T47D (cell line): ENCODE results near the gene CAMK2B.

Experiments used
- DNase-seq, 2 experiments: peaks; one replicate each; pipeline versions ENCODE4 v3.0.0 to v3.0.0-alpha.2; 2011 to 2012; ENCODE audit warnings: low read depth in 1 of 2, low spot score in 1 of 2
- JUND ChIP-seq: IDR thresholded peaks from 2 replicates; pipeline ENCODE4 v1.6.1; 2012; ENCODE audit warnings: low read depth
- in situ Hi-C: cut with HindIII; loops from 2 replicates; pipeline ENCODE4 v1.10.0; 2016; ENCODE audit warnings: low sequenced_read_pairs, low pct_unique_long_range_greater_than_20kb

The CAMK2B gene

GRCh38 chr7:44227911-44228310 is 97.5 kb downstream of the CAMK2B start:
- DNase-seq: no peak
- in situ Hi-C loops: no loop called here
- TF ChIP-seq JUND: no peak

- DNase-seq: no peak
- in situ Hi-C loops: no loop called here
- no peak for TF ChIP-seq JUND
These were observed 99.0 kb downstream of the CAMK2B start for GRCh38 chr7:44226396-44226753.

GRCh38 chr7:44225566-44226395 is 99.6 kb downstream of the CAMK2B start:
- in situ Hi-C loops: no loop called here
- TF ChIP-seq JUND: no peak
- no peak for DNase-seq

GRCh38 chr7:44224974-44225565 is 100.3 kb downstream of the CAMK2B start:
- TF ChIP-seq JUND: no peak
- in situ Hi-C loops: no loop called here
- no peak for DNase-seq

GRCh38 chr7:44224080-44224973 is 101.1 kb downstream of the CAMK2B start:
- DNase-seq: no peak
- TF ChIP-seq JUND: no peak
- in situ Hi-C loops: no loop called here

GRCh38 chr7:44223362-44224079 is 101.9 kb downstream of the CAMK2B start:
- DNase-seq: no peak
- in situ Hi-C loops: no loop called here
- no peak for TF ChIP-seq JUND

- TF ChIP-seq JUND: no peak
- DNase-seq: no peak
- in situ Hi-C loops: no loop called here
These were observed 102.6 kb downstream of the CAMK2B start for GRCh38 chr7:44222776-44223261.

GRCh38 chr7:44222074-44222473 is 103.3 kb downstream of the CAMK2B start:
- in situ Hi-C loops: no loop called here
- no peak for TF ChIP-seq JUND
- DNase-seq: no peak

GRCh38 chr7:44221231-44221791 is 104.1 kb downstream of the CAMK2B start:
- no peak for DNase-seq
- in situ Hi-C loops: no loop called here
- TF ChIP-seq JUND: no peak

GRCh38 chr7:44220358-44221112 is 104.9 kb downstream of the CAMK2B start:
- TF ChIP-seq JUND: no peak
- in situ Hi-C loops: no loop called here
- DNase-seq: no peak

- in situ Hi-C loops: no loop called here
- TF ChIP-seq JUND: no peak
- no peak for DNase-seq
These were observed 105.4 kb downstream of the CAMK2B start for GRCh38 chr7:44220046-44220357.
